ENCODE data around the gene S100A16.
"Not testable (repeated sequence)": the region's sequence is repeated elsewhere in the genome, so short reads cannot be mapped to it uniquely, and the experiment has no call there.

The S100A16 gene

DNA sequence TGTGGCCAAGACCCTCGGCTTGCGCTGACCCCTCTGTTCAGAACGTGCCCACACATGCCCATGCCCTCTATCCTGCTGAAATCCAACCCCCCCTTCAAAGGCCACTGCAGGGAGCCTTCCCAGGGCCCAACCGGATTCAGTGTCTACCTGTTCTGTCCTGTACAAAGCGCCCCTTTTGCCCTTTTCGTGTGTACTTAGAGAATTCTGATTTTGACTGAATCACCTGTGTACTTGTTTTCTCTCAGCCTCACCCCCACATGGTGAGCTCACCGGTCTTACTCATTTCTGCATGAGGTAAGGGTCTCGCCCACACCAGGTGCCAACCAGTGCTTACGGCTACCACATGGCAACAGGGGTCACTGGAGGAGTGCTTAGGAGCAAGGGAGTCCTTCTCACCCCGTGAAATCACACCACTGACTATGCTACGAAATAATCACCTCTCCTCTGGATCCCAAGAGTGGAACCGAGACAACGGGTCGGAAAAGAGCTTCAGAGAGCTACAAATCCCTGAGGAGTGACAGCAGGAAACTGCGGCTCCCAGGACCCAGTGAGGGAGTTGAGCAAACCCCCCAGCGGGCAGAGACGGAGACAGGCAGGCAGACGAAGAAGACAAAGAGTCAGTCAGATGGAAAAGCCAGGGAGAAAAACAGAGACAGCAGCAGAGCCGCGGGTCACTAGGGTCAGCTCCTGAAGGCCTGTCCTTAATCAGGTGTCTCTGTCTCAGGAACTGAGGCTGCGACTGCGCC is 45.1 kb downstream of the S100A16 start:
- peak in 1 of 2 donors; percentile 61 for DNase-seq (ENCODE audit: low read depth in 2 of 2)
- no peak overlapping the region for H3K4me3 ChIP-seq (replicated peaks in 1 of 2; ENCODE audit: low read depth in 2 of 2, low read length in 2 of 2)
- TF ChIP-seq CTCF (IDR thresholded peaks at IDR 0.05; ENCODE audit: low read depth, low read length): no peak

DNA sequence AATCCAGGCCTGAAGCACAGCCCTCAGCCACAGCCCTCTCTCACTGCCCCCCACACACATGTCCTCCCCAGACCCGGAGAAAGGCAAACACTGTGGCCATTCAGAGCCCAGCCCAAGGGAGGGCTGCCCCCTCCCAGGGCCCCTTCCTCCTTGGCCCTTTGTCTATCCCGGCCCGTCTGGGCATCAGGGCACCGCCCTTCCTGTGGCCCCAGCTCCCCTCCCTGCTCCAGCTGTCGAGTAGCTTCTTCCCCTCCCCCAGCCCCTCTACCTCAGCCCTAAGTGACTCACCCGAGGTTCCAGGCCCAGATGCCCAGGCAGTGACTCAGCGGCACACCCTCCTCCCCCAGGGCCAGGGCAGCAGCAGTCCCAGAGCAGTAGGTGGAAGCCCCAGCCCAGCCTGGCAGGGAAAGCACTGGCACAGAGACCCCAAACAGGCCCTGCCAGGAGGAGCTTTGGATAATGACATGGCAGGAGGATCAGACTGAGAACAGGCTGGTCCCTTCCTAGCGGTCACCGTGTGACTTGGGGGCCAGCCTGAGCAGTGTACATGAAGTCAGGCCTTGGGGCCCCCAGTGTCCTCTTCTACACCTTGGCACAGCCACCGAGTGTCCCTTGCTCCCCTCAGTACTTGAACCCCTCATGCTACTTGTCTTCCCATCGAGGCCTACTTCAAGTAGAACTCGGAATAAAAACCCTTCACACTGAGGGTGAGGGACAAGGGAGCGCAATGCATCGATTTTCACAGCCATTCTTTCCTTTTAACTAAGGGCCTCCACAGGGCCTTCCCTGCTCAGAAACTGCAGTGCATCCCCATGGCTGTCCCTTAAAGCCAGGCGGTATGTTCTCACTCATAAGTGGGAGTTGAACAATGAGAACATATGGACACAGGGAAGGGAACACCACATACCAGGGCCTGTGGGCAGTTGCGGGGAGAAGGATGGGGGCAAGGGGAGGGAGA is 46.2 kb downstream of the S100A16 start:
- peak overlapping the region in 1 of 2 donors; percentile 14 for H3K4me3 ChIP-seq (replicated peaks in 1 of 2; ENCODE audit: low read depth in 2 of 2, low read length in 2 of 2)
- DNase-seq (ENCODE audit: low read depth in 2 of 2): peak; percentile 99
- no peak for TF ChIP-seq CTCF (IDR thresholded peaks at IDR 0.05; ENCODE audit: low read depth, low read length)

GRCh38 chr1:153565529-153566374 is 47.2 kb downstream of the S100A16 start, which contains the start of gene S100A2:
S100A2 (minus strand) TSS chr1:153565844; CDS start chr1:153563877, 1,967 bp downstream.
- peak within 1 kb of the TSS in 1 of 2 donors; percentile 14 for H3K4me3 ChIP-seq (replicated peaks in 1 of 2; ENCODE audit: low read depth in 2 of 2, low read length in 2 of 2)
- peak; percentile 86 to 97 for DNase-seq (ENCODE audit: low read depth in 2 of 2)
- TF ChIP-seq CTCF (IDR thresholded peaks at IDR 0.05; ENCODE audit: low read depth, low read length): no peak

GRCh38 chr1:153563991-153564390 is 48.9 kb downstream of the S100A16 start:
- no peak overlapping the region for H3K4me3 ChIP-seq (replicated peaks in 1 of 2; ENCODE audit: low read depth in 2 of 2, low read length in 2 of 2)
- no peak for TF ChIP-seq CTCF (IDR thresholded peaks at IDR 0.05; ENCODE audit: low read depth, low read length)
- no peak for DNase-seq (ENCODE audit: low read depth in 2 of 2)

GRCh38 chr1:153563483-153563901 is 49.4 kb downstream of the S100A16 start:
- H3K4me3 ChIP-seq (replicated peaks in 1 of 2; ENCODE audit: low read depth in 2 of 2, low read length in 2 of 2): no peak overlapping the region
- no peak for TF ChIP-seq CTCF (IDR thresholded peaks at IDR 0.05; ENCODE audit: low read depth, low read length)
- DNase-seq (ENCODE audit: low read depth in 2 of 2): no peak

- H3K4me3 ChIP-seq (replicated peaks in 1 of 2; ENCODE audit: low read depth in 2 of 2, low read length in 2 of 2): not testable (repeated sequence)
These were observed 50.9 kb downstream of the S100A16 start for GRCh38 chr1:153562021-153562420.

More at GRCh38 chr1:153562021-153562420, 50.9 kb downstream of the S100A16 start:
- not testable (repeated sequence) for DNase-seq (ENCODE audit: low read depth in 2 of 2)
